ENCODE measurements around the gene BMPR1A.

BMPR1A gene

GRCh38 chr10:86710987-86711512 lies 45.4 kb upstream of the BMPR1A start:
- DNase-seq (ENCODE audit: low read depth in 1 of 2, low spot score in 1 of 2), result peak; percentile 57 to 75
- Histone ChIP-seq H3K27me3 (ENCODE audit: insufficient read depth, poor library complexity, severe bottlenecking) (no peaks in the 10 kb centered on the region), H3K4me3 (replicated peaks; ENCODE audit: insufficient read depth, low read length) (peak overlapping the region; percentile 56), H3K27ac (replicated peaks) (peak overlapping the region; percentile 62)
- TF ChIP-seq SPI1 (IDR thresholded peaks at IDR 0.05; ENCODE audit: borderline replicate concordance, low read depth), result no peak
- peak; percentile 47; the same call in 1 of the 2 replicates for TF ChIP-seq POLR2AphosphoS5 (IDR thresholded peaks at IDR 0.05; ENCODE audit: low read depth)
- TF ChIP-seq CTCF (IDR thresholded peaks at IDR 0.05; ENCODE audit: insufficient read depth, low read length), result peak; percentile 77
- 0 out of 2 replicates have a peak, but pooled peaks have one; percentile 49 for TF ChIP-seq GABPA (IDR thresholded peaks at IDR 0.05; ENCODE audit: low read depth)

- peak overlapping the region; percentile 56 for H3K4me3 ChIP-seq (replicated peaks; ENCODE audit: insufficient read depth, low read length)
- DNase-seq (ENCODE audit: low read depth in 1 of 2, low spot score in 1 of 2), result no peak
- TF ChIP-seq GABPA (IDR thresholded peaks at IDR 0.05; ENCODE audit: low read depth), result no peak
- H3K27ac ChIP-seq (replicated peaks), result peak overlapping the region; percentile 62
- no peaks in the 10 kb centered on the region for H3K27me3 ChIP-seq (ENCODE audit: insufficient read depth, poor library complexity, severe bottlenecking)
Observed at GRCh38 chr10:86711513-86712316, 44.7 kb upstream of the BMPR1A start.

GRCh38 chr10:86712317-86712707 lies 44.1 kb upstream of the BMPR1A start:
- DNase-seq (ENCODE audit: low read depth in 1 of 2, low spot score in 1 of 2), result no peak
- TF ChIP-seq CTCF (IDR thresholded peaks at IDR 0.05; ENCODE audit: insufficient read depth, low read length) (no peak), SPI1 (IDR thresholded peaks at IDR 0.05; ENCODE audit: borderline replicate concordance, low read depth) (no peak), POLR2AphosphoS5 (IDR thresholded peaks at IDR 0.05; ENCODE audit: low read depth) (no peak), REST (IDR thresholded peaks at IDR 0.05; ENCODE audit: insufficient replicate concordance, low read depth) (no peak), GABPA (IDR thresholded peaks at IDR 0.05; ENCODE audit: low read depth) (no peak)
- Histone ChIP-seq H3K4me3 (replicated peaks; ENCODE audit: insufficient read depth, low read length) (no peak overlapping the region), H3K27me3 (ENCODE audit: insufficient read depth, poor library complexity, severe bottlenecking) (no peaks in the 10 kb centered on the region), H3K27ac (replicated peaks) (no peak overlapping the region)

GRCh38 chr10:86715156-86715795 lies 41.1 kb upstream of the BMPR1A start:
- peak; percentile 29 to 44 for DNase-seq (ENCODE audit: low read depth in 1 of 2, low spot score in 1 of 2)
- H3K4me3 ChIP-seq (replicated peaks; ENCODE audit: insufficient read depth, low read length), result no peak overlapping the region
- H3K27me3 ChIP-seq (ENCODE audit: insufficient read depth, poor library complexity, severe bottlenecking), result no peaks in the 10 kb centered on the region
- TF ChIP-seq POLR2AphosphoS5 (IDR thresholded peaks at IDR 0.05; ENCODE audit: low read depth) (no peak), SPI1 (IDR thresholded peaks at IDR 0.05; ENCODE audit: borderline replicate concordance, low read depth) (no peak), GABPA (IDR thresholded peaks at IDR 0.05; ENCODE audit: low read depth) (no peak), CTCF (IDR thresholded peaks at IDR 0.05; ENCODE audit: insufficient read depth, low read length) (no peak), REST (IDR thresholded peaks at IDR 0.05; ENCODE audit: insufficient replicate concordance, low read depth) (no peak)
- H3K27ac ChIP-seq (replicated peaks), result no peak overlapping the region
